ENCODE results near the gene CYFIP2. TPM values are rescaled to one million over a fixed set of nuclear protein-coding genes. Genes with fewer than 3 reads are reported as not detected.
A peak's percentile ranks its signal among the peaks of the same experiment; 100 is the strongest.

CYFIP2 gene
- total RNA-seq, 2 experiments from 2014 or later: 271 to 287 TPM

DNA sequence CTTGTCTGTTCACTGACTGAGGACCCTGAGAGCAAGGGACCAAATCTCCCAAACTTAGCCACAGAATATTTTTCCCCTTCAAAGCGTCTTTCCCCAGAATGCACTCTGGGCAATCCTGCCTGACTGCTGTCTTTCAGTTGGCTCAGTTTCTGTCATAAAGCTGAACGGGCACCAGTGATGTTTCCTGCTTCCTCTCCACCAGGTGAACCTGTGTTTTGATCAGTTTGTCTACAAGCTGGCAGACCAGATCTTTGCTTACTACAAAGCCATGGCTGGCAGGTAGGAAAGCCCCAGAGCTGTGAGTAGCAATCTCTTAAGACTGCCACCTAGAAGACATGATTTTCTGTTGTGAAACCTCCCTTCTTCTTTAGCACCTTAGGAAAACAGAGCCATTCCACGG, 61.8 kb downstream of the CYFIP2 start:
- no peak overlapping the region for H3K4me3 ChIP-seq (ENCODE audit: low read length)
- Mint-ChIP-seq H3K9me3 (no peaks in the 10 kb centered on the region), H3K4me1 (ENCODE audit: low read depth) (peaks cover 41% of the 10 kb centered on the region), H3K36me3 (ENCODE audit: low read depth) (peaks cover 97% of the 10 kb centered on the region), H3K4me3 (peak overlapping the region; percentile 70), H3K27me3 (no peaks in the 10 kb centered on the region), H3K27ac (peak overlapping the region; percentile 89)
- ATAC-seq (ENCODE audit: poor library complexity) (peak; percentile 75), DNase-seq (peak in 9 of 14 experiments; percentile 17 to 81 (median 30))
- H3K9me3 ChIP-seq (ENCODE audit: control insufficient read depth in 1 of 2, insufficient read depth in 1 of 2, low read length in 2 of 2): no peaks in the 10 kb centered on the region
- peaks cover 32% of the 10 kb centered on the region for H3K4me1 ChIP-seq (ENCODE audit: insufficient read depth, low read length)
- no peaks in the 10 kb centered on the region for H3K27me3 ChIP-seq (ENCODE audit: control insufficient read depth in 1 of 2, insufficient read depth in 2 of 2, low read length in 2 of 2)
- TF ChIP-seq, protein P1, sequence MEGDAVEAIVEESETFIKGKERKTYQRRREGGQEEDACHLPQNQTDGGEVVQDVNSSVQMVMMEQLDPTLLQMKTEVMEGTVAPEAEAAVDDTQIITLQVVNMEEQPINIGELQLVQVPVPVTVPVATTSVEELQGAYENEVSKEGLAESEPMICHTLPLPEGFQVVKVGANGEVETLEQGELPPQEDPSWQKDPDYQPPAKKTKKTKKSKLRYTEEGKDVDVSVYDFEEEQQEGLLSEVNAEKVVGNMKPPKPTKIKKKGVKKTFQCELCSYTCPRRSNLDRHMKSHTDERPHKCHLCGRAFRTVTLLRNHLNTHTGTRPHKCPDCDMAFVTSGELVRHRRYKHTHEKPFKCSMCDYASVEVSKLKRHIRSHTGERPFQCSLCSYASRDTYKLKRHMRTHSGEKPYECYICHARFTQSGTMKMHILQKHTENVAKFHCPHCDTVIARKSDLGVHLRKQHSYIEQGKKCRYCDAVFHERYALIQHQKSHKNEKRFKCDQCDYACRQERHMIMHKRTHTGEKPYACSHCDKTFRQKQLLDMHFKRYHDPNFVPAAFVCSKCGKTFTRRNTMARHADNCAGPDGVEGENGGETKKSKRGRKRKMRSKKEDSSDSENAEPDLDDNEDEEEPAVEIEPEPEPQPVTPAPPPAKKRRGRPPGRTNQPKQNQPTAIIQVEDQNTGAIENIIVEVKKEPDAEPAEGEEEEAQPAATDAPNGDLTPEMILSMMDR (IDR thresholded peaks at IDR 0.05): no peak
- intact Hi-C loops (cut with DNase I, micrococcal nuclease): loop anchor here (2.0 to 5.0 kb wide), 4 partner anchors 170 to 415 kb away; partner anchors contain the start of gene LSM11 (in 2 of the 2)
- CTCF ChIA-PET: interaction anchor here (0.9 to 2.2 kb wide), 22 partner anchors 8 to 416 kb away, joined by 3 to 13 read pairs (median 5); partner anchors contain the start of genes LSM11 and MED7
- H3K27ac ChIP-seq (ENCODE audit: low read depth in 1 of 2, low read length in 2 of 2): peak overlapping the region; percentile 12 to 71
- H3K36me3 ChIP-seq (ENCODE audit: insufficient read depth, low read length): peaks cover 96% of the 10 kb centered on the region
- POLR2A ChIA-PET: interaction anchor here (0.6 to 1.9 kb wide), 13 partner anchors 10 to 185 kb away, joined by 3 to 13 read pairs (median 4); partner anchors contain the start of gene MED7

DNA sequence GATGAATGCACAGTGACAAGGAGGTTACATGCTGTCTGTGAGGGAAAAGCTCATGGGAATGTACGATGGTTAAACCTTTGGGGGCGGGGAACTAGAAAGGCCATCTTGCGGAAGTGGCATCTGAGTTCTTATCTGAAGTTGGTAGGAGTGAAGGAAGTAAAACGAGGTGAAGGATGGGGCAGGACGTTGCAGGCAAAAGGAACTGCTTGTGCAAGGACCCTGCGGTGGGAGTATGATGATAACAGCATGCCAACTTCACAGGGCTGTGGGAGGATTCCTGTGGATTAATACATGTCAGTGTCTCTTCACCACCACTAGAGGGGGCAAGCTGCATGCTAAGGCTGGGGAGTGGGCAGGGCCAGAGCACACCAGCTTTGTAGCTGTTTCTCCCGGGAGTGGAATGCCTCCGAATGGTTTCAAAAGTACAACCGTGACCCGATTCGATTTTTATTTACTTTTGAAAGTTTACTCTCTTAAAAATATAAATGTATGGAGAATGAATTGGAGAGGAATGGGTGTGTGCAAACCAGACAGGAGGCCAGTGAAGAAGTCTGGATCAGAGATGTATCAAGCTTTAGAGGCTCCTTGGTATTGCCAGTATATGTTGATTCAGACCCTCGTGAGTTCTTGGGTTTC, 62.5 kb downstream of the CYFIP2 start:
- intact Hi-C loops (cut with DNase I, micrococcal nuclease): loop anchor here (2.0 to 5.0 kb wide), 4 partner anchors 171 to 414 kb away; partner anchors contain the start of gene LSM11 (in 2 of the 2)
- Histone ChIP-seq H3K27ac (ENCODE audit: low read depth in 1 of 2, low read length in 2 of 2) (peak overlapping the region; percentile 12 to 71), H3K36me3 (ENCODE audit: insufficient read depth, low read length) (peaks cover 96% of the 10 kb centered on the region), H3K4me1 (ENCODE audit: insufficient read depth, low read length) (peaks cover 32% of the 10 kb centered on the region), H3K9me3 (ENCODE audit: control insufficient read depth in 1 of 2, insufficient read depth in 1 of 2, low read length in 2 of 2) (no peaks in the 10 kb centered on the region), H3K27me3 (ENCODE audit: control insufficient read depth in 1 of 2, insufficient read depth in 2 of 2, low read length in 2 of 2) (no peaks in the 10 kb centered on the region), H3K4me3 (ENCODE audit: low read length) (no peak overlapping the region)
- H3K36me3 Mint-ChIP-seq (ENCODE audit: low read depth): peaks cover 97% of the 10 kb centered on the region
- CTCF ChIA-PET: interaction anchor here (0.6 to 2.2 kb wide), 31 partner anchors 8 to 415 kb away, joined by 3 to 13 read pairs (median 4); partner anchors contain the start of genes LSM11 and MED7
- peak overlapping the region; percentile 89 for H3K27ac Mint-ChIP-seq
- no peaks in the 10 kb centered on the region for H3K9me3 Mint-ChIP-seq
- ATAC-seq (ENCODE audit: poor library complexity): peak; percentile 88
- H3K27me3 Mint-ChIP-seq: no peaks in the 10 kb centered on the region
- TF ChIP-seq, protein P1 (IDR thresholded peaks at IDR 0.05): peak; percentile 89
- peak overlapping the region; percentile 70 for H3K4me3 Mint-ChIP-seq
- POLR2A ChIA-PET: interaction anchor here (0.5 to 1.9 kb wide), 13 partner anchors 9 to 186 kb away, joined by 3 to 13 read pairs (median 3); partner anchors contain the start of gene MED7
- peaks cover 41% of the 10 kb centered on the region for H3K4me1 Mint-ChIP-seq (ENCODE audit: low read depth)
- peak in 13 of 14 experiments; percentile 28 to 86 (median 45) for DNase-seq

DNA sequence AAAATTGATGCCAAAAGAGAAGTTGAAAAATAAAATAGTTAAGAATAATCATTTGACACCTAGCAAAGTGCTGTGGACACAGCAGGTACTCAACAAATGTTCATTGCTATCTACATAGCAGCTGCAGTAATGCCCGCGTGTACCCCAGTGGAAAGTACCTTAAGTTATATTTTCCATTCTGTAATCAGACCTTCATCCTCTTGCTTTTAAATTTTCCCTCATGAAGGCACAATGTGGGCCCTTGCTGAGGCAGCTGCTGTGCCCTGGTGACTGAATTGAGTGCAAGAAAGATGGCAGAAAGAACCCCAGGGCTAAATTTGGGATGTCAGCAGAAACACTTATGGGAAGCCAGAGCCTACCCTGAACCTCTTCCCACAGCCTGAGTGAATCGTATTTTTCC, 65.9 kb downstream of the CYFIP2 start:
- H3K4me1 Mint-ChIP-seq (ENCODE audit: low read depth): peaks cover 36% of the 10 kb centered on the region
- peaks cover 98% of the 10 kb centered on the region for H3K36me3 Mint-ChIP-seq (ENCODE audit: low read depth)
- intact Hi-C loops (cut with DNase I, micrococcal nuclease): loop anchor here in 1 of 2 experiments (5.0 kb wide), 1 partner anchor 35 kb away; no protein-coding TSS in a partner anchor

More for the DNA sequence above, 65.9 kb downstream of the CYFIP2 start:
- Mint-ChIP-seq H3K9me3 (no peaks in the 10 kb centered on the region), H3K27ac (peak overlapping the region; percentile 69), H3K27me3 (no peaks in the 10 kb centered on the region), H3K4me3 (no peak overlapping the region)
- Histone ChIP-seq H3K4me3 (ENCODE audit: low read length) (no peak overlapping the region), H3K9me3 (ENCODE audit: control insufficient read depth in 1 of 2, insufficient read depth in 1 of 2, low read length in 2 of 2) (no peaks in the 10 kb centered on the region), H3K27me3 (ENCODE audit: control insufficient read depth in 1 of 2, insufficient read depth in 2 of 2, low read length in 2 of 2) (no peaks in the 10 kb centered on the region), H3K36me3 (ENCODE audit: insufficient read depth, low read length) (peaks cover 95% of the 10 kb centered on the region), H3K27ac (ENCODE audit: low read depth in 1 of 2, low read length in 2 of 2) (no peak overlapping the region), H3K4me1 (ENCODE audit: insufficient read depth, low read length) (peaks cover 32% of the 10 kb centered on the region)
- ATAC-seq (ENCODE audit: poor library complexity) (no peak), DNase-seq (no peak)
- TF ChIP-seq, protein P1 (IDR thresholded peaks at IDR 0.05): no peak
- ChIA-PET POLR2A (no interaction called here), CTCF (interaction anchor here (1.2 kb wide), 1 partner anchor 11 kb away, joined by 3 read pairs; no protein-coding TSS in a partner anchor)

All from CD4-positive, alpha-beta T cell (primary cell).